T47D (cell line): ENCODE measurements around the gene SLC22A4.

ENCODE experiments used
- DNase-seq, 2 experiments: peaks; one replicate each; pipeline versions ENCODE4 v3.0.0 to v3.0.0-alpha.2; 2011 to 2012; ENCODE audit warnings: low read depth in 1 of 2, low spot score in 1 of 2
- JUND ChIP-seq: IDR thresholded peaks from 2 replicates; pipeline ENCODE4 v1.6.1; 2012; ENCODE audit warnings: low read depth
- in situ Hi-C: cut with HindIII; loops from 2 replicates; pipeline ENCODE4 v1.10.0; 2016; ENCODE audit warnings: low sequenced_read_pairs, low pct_unique_long_range_greater_than_20kb

Gene SLC22A4

GRCh38 chr5:132322266-132322665, 28.1 kb downstream of the SLC22A4 start:
- no peak for TF ChIP-seq JUND
- in situ Hi-C loops, result no loop called here
- no peak for DNase-seq

GRCh38 chr5:132323202-132323601, 29.0 kb downstream of the SLC22A4 start:
- in situ Hi-C loops, result no loop called here
- DNase-seq, result no peak
- TF ChIP-seq JUND, result no peak

- DNase-seq, result no peak
- in situ Hi-C loops, result no loop called here
- no peak for TF ChIP-seq JUND
Observed at GRCh38 chr5:132325691-132326090, 31.5 kb downstream of the SLC22A4 start.

GRCh38 chr5:132327252-132327955, 33.2 kb downstream of the SLC22A4 start:
- in situ Hi-C loops, result no loop called here
- TF ChIP-seq JUND, result no peak
- DNase-seq, result no peak

GRCh38 chr5:132334812-132335211, 40.6 kb downstream of the SLC22A4 start:
- no peak for TF ChIP-seq JUND
- in situ Hi-C loops, result no loop called here
- no peak for DNase-seq

GRCh38 chr5:132335402-132335801, 41.2 kb downstream of the SLC22A4 start:
- in situ Hi-C loops, result no loop called here
- no peak for TF ChIP-seq JUND
- DNase-seq, result no peak

GRCh38 chr5:132339502-132339901, 45.3 kb downstream of the SLC22A4 start:
- TF ChIP-seq JUND, result no peak
- in situ Hi-C loops, result no loop called here
- DNase-seq, result no peak

GRCh38 chr5:132342291-132343180, 48.3 kb downstream of the SLC22A4 start:
- no peak for DNase-seq
- no peak for TF ChIP-seq JUND
- in situ Hi-C loops, result no loop called here

GRCh38 chr5:132344775-132345514, 50.8 kb downstream of the SLC22A4 start:
- in situ Hi-C loops, result no loop called here
- no peak for TF ChIP-seq JUND
- no peak for DNase-seq

GRCh38 chr5:132353486-132353995, 59.3 kb downstream of the SLC22A4 start:
- DNase-seq, result no peak
- in situ Hi-C loops, result no loop called here
- TF ChIP-seq JUND, result no peak

GRCh38 chr5:132354381-132355139, 60.4 kb downstream of the SLC22A4 start:
- no peak for TF ChIP-seq JUND
- DNase-seq, result no peak
- in situ Hi-C loops, result no loop called here
